ENCODE results near the gene ACOX3.

The ACOX3 gene

DNA sequence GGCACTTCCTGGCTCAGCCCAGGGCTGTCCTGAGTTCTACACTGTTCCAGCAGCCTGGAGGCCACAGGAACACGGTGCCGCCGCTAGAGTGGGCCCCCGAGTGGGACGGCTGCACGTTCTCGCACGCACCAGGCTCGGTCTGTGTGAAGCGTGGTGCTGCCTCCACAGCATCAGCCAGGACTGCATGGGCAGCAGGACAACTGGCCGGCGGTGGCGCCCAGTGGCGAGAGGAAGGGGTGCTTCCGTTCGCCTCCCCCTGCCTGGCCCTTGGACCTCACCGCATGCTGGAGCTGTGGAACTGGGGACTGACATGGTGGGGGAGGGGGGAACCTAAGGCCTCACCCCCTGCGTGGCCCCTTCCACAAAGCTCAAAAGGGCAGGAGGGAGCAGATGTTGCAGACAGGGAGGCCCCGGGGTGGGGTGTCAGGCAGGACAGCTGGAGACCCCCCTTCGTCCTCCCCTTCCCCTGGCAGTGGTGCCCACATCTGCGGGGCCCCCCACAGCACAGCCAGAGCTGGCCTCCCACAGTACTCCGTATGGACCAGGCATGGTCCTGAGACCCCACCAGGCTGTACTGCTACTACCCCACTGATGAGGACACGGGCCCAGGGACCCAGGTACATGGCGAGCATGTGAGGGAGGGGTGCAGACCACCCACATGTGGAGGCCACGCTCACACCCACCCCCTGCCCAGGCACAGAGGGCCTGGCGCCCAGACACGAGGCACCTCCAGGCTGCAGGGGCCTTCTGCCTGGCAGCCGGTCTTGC, 58.5 kb downstream of the ACOX3 start:
- Histone ChIP-seq H3K36me3 (ENCODE audit: insufficient read depth, low read length) (peaks cover 49% of the 10 kb centered on the region), H3K4me3 (ENCODE audit: low read depth in 1 of 2, low read length in 2 of 2) (no peak overlapping the region), H3K9me3 (ENCODE audit: low read length) (no peaks in the 10 kb centered on the region), H3K4me1 (ENCODE audit: insufficient read depth, low read length) (no peaks in the 10 kb centered on the region), H3K9ac (ENCODE audit: low read length) (no peak overlapping the region), H3K27me3 (ENCODE audit: control insufficient read depth in 1 of 2, insufficient read depth in 2 of 2, low read length in 2 of 2) (no peaks in the 10 kb centered on the region), H3K27ac (ENCODE audit: low read depth, low read length) (no peak overlapping the region)

DNA sequence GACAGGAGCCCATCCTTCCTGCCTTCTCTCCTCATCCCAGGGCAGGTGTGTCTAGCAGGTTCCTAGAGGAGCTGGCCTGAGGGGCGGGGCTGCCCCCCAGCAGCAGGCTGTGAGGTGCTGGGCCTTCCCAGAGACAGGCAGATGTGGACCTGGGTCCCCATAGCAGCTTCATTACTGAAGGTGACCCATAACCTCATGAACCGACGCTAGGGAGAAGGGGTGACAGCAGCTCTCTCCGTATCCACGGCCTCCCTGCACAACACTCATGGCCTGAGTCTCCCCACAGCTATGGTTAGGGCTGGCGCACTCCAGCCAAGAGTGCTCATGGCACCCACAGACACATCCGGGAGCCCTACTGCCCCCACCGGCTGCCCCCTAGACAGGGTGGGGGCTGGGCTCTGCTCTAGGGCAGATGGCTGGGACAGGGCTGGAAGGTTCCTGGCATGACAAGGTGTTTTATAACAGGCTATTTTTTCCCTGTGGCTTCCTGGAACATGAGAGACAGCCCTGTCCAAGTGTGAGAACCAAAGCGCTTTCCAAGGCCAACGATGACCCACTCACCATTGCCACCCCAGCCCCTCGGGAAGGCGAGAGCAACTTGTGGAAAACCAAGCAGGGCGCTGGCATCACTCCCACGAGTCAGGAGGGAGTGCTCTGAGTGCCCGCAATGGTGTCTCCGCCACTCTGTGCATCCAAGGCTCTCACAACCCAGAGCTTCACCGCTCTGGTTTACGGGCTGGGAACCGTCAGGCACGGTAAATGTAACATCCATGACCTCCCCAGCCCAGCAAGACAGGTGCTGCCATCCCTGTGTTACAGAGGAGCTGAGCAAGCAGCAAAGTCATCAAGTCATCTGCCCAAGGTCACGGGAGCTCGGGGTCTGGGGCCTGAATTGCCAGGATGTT, 59.8 kb downstream of the ACOX3 start:
- Histone ChIP-seq H3K4me3 (ENCODE audit: low read depth in 1 of 2, low read length in 2 of 2) (no peak overlapping the region), H3K9ac (ENCODE audit: low read length) (no peak overlapping the region), H3K4me1 (ENCODE audit: insufficient read depth, low read length) (no peaks in the 10 kb centered on the region), H3K9me3 (ENCODE audit: low read length) (no peaks in the 10 kb centered on the region), H3K27ac (ENCODE audit: low read depth, low read length) (no peak overlapping the region), H3K27me3 (ENCODE audit: control insufficient read depth in 1 of 2, insufficient read depth in 2 of 2, low read length in 2 of 2) (no peaks in the 10 kb centered on the region), H3K36me3 (ENCODE audit: insufficient read depth, low read length) (peaks cover 37% of the 10 kb centered on the region)

DNA sequence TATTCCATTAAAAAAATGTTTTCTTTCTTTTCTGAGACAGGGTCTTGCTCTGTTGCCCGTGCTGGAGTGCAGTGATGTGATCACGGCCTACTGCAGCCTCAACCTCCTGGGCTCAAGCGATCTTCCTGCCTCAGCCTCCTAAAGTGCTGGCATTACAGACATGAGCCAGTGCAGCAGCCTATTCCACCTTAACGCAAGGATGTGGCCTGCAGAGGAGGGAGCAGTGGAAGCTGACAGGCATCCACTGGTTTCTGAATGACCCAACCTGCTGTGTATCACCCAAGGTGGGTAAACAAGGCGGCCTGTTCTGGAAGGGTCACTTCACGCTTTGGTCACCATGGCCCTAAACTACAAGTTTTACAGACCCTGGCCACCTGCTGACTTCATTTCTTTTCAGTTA, 60.8 kb downstream of the ACOX3 start:
- H3K9me3 ChIP-seq (ENCODE audit: low read length) = no peaks in the 10 kb centered on the region
- H3K27me3 ChIP-seq (ENCODE audit: control insufficient read depth in 1 of 2, insufficient read depth in 2 of 2, low read length in 2 of 2) = no peaks in the 10 kb centered on the region
- no peaks in the 10 kb centered on the region for H3K4me1 ChIP-seq (ENCODE audit: insufficient read depth, low read length)
- H3K4me3 ChIP-seq (ENCODE audit: low read depth in 1 of 2, low read length in 2 of 2) = no peak overlapping the region
- no peak overlapping the region for H3K27ac ChIP-seq (ENCODE audit: low read depth, low read length)
- H3K9ac ChIP-seq (ENCODE audit: low read length) = no peak overlapping the region
- peaks cover 32% of the 10 kb centered on the region for H3K36me3 ChIP-seq (ENCODE audit: insufficient read depth, low read length)

DNA sequence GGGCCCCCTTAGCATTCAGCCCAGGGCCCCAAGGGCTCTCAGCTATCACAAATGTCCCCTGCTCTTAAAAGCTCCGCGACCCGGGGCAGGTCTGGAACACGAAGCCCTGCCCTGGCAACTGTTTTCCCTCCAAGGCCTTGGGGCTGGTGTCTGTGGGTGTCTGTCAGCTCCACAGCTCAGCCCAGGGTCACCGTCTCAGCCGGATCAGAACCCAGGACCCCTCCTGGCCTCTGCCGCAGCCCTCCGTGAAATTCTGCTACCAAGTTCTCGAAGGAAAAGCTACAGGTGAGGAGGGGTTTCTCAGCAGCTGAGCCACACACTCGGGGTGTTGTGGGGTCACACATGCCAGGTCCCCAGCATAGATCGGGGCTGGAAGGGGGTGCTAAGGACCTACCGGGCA, 61.2 kb downstream of the ACOX3 start:
- no peaks in the 10 kb centered on the region for H3K27me3 ChIP-seq (ENCODE audit: control insufficient read depth in 1 of 2, insufficient read depth in 2 of 2, low read length in 2 of 2)
- no peaks in the 10 kb centered on the region for H3K9me3 ChIP-seq (ENCODE audit: low read length)

DNA sequence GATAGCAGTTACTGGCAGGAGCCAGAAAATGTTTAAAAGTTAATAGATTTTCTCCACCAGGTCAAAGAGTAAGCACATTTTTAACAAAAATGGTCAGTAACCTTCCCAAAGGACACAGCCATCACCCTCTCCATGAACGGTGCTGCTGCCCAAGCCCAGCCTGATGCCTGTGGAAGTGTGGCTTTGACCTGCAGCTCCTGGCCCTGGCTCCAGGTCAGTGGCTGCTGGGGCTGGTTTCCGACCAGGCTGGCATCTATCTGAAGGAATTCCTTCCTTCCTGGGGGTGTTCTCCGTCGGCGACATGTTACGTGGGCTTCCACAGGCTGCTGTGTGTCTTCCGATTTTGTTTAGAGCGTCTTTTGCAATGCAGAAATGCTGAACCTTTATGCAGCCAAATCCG, 61.7 kb downstream of the ACOX3 start:
- no peaks in the 10 kb centered on the region for H3K4me1 ChIP-seq (ENCODE audit: insufficient read depth, low read length)
- peaks cover 30% of the 10 kb centered on the region for H3K36me3 ChIP-seq (ENCODE audit: insufficient read depth, low read length)
- H3K27ac ChIP-seq (ENCODE audit: low read depth, low read length) = no peak overlapping the region
- H3K9ac ChIP-seq (ENCODE audit: low read length) = no peak overlapping the region
- H3K9me3 ChIP-seq (ENCODE audit: low read length) = no peaks in the 10 kb centered on the region
- H3K27me3 ChIP-seq (ENCODE audit: control insufficient read depth in 1 of 2, insufficient read depth in 2 of 2, low read length in 2 of 2) = no peaks in the 10 kb centered on the region
- no peak overlapping the region for H3K4me3 ChIP-seq (ENCODE audit: low read depth in 1 of 2, low read length in 2 of 2)

More for the DNA sequence above, 61.2 kb downstream of the ACOX3 start:
- H3K4me3 ChIP-seq (ENCODE audit: low read depth in 1 of 2, low read length in 2 of 2) = no peak overlapping the region
- no peaks in the 10 kb centered on the region for H3K4me1 ChIP-seq (ENCODE audit: insufficient read depth, low read length)
- H3K36me3 ChIP-seq (ENCODE audit: insufficient read depth, low read length) = peaks cover 28% of the 10 kb centered on the region
- H3K27ac ChIP-seq (ENCODE audit: low read depth, low read length) = no peak overlapping the region
- no peak overlapping the region for H3K9ac ChIP-seq (ENCODE audit: low read length)

DNA sequence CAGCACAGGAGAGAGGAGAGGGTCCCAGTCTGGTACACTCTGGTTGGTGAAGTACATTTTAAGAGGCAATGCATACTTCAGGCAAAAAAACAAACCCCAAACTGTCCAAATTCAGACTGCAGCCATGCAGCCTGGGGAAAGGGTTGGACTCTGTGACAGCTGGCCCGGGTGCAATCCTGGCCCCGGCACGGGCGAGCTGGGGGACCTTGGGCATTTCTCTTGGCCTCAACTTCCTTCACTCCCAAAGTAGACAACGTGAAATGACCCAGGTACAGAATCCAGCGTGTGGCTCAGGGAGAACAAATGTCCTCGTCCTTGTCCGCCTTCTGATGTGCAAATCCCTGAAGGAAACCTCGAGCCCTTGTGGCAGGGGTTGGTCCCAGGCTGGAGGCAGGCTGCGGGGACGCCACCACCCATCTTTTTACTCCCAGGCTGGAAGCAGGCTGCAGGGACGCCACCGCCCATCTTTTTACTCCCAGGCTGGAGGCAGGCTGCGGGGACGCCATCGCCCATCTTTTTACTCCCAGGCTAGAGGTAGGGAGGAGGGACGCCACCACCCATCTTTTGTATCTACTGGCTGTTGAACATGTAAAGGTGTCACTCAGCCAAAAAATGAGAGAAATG, 62.3 kb downstream of the ACOX3 start:
- Histone ChIP-seq H3K27me3 (ENCODE audit: control insufficient read depth in 1 of 2, insufficient read depth in 2 of 2, low read length in 2 of 2) (no peaks in the 10 kb centered on the region), H3K27ac (ENCODE audit: low read depth, low read length) (no peak overlapping the region), H3K9ac (ENCODE audit: low read length) (no peak overlapping the region), H3K36me3 (ENCODE audit: insufficient read depth, low read length) (peaks cover 29% of the 10 kb centered on the region), H3K4me3 (ENCODE audit: low read depth in 1 of 2, low read length in 2 of 2) (no peak overlapping the region), H3K4me1 (ENCODE audit: insufficient read depth, low read length) (no peaks in the 10 kb centered on the region), H3K9me3 (ENCODE audit: low read length) (no peaks in the 10 kb centered on the region)

DNA sequence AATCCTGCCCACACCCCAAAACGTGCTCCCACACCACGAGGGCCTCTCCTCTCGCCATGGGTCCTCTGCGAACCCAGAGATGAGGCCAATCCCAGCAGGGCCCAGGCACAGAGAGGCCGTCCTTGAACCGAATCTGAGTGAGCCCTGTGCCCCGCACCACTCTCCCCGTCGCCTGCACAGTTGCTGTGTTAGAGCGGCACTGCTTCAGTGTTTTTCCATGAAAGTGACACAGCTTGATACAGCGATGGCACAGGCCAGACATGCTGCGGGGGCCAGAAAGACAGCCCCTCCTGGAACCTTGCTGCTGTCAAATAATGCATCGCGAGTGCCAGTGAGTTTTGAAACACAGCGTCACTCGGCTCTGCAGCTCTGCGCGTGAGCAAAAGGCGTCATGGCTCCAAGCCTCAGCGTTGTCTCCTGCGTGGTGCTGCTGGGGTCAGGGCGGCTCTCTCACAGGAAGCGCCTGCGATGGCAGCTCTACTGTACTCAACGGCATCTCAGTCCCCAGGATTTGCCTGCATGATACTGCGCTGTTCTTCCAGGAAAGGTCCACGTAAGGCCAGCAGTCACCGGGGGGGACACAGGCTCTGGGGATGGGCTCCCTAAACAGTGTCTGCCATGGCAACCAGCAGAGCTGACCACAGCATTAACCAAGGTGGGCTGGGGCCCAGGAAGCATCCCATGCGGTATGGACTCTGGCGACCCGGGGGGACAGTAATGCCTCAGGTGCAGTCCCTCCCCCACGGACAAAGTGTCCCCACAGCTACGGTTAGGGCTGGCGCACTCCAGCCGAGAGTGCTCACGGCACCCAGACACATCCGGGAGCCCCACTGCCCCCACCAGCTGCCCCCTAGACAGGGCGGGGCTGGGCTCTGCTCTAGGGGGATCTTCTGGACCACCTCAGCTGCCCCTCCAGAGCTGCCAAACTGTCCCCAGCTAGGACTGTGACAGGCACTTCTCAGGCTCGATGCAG, 63.1 kb downstream of the ACOX3 start:
- peaks cover 26% of the 10 kb centered on the region for H3K36me3 ChIP-seq (ENCODE audit: insufficient read depth, low read length)
- H3K9me3 ChIP-seq (ENCODE audit: low read length) = no peaks in the 10 kb centered on the region
- H3K27me3 ChIP-seq (ENCODE audit: control insufficient read depth in 1 of 2, insufficient read depth in 2 of 2, low read length in 2 of 2) = no peaks in the 10 kb centered on the region
- no peak overlapping the region for H3K27ac ChIP-seq (ENCODE audit: low read depth, low read length)
- H3K4me3 ChIP-seq (ENCODE audit: low read depth in 1 of 2, low read length in 2 of 2) = no peak overlapping the region
- no peak overlapping the region for H3K9ac ChIP-seq (ENCODE audit: low read length)
- H3K4me1 ChIP-seq (ENCODE audit: insufficient read depth, low read length) = no peaks in the 10 kb centered on the region

DNA sequence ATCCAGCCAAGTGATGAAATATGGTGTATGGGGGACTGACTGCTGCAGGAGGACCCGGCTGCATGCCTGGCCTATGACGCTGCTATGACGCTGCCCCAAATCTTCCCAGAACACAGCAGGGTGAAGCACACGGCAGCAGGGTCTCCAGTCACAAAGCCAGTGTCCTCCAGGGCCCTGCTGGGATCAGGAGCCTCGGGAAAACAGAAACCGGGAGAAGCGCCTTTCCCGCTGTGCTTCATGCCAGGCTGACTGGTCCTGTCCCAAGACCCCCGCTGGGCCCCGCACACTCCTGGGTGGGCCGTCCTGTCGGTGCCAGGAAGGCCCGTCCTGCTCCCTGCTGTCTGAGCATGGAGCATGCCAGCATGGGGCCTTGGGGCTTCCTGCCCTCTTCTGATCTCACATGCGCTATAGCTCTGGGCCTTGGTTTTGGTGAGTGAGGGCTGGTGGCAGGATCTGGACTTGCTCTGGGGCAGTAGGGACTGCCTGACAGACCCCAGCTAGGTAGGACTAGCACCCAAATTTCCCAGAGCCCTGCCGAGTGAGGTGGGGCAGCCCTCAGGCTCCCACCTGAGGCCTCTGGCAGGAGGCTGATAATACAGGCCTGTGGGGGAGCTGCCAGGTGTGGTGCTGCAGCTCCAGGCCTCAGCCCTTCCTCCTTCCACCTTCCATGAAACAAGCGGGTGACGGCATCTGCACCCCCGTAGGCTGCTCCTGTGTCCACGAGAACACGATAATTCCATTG, 64.0 kb downstream of the ACOX3 start:
- Histone ChIP-seq H3K36me3 (ENCODE audit: insufficient read depth, low read length) (peaks cover 25% of the 10 kb centered on the region), H3K27me3 (ENCODE audit: control insufficient read depth in 1 of 2, insufficient read depth in 2 of 2, low read length in 2 of 2) (no peaks in the 10 kb centered on the region), H3K27ac (ENCODE audit: low read depth, low read length) (no peak overlapping the region), H3K4me1 (ENCODE audit: insufficient read depth, low read length) (no peaks in the 10 kb centered on the region), H3K9me3 (ENCODE audit: low read length) (no peaks in the 10 kb centered on the region), H3K4me3 (ENCODE audit: low read depth in 1 of 2, low read length in 2 of 2) (no peak overlapping the region), H3K9ac (ENCODE audit: low read length) (no peak overlapping the region)

DNA sequence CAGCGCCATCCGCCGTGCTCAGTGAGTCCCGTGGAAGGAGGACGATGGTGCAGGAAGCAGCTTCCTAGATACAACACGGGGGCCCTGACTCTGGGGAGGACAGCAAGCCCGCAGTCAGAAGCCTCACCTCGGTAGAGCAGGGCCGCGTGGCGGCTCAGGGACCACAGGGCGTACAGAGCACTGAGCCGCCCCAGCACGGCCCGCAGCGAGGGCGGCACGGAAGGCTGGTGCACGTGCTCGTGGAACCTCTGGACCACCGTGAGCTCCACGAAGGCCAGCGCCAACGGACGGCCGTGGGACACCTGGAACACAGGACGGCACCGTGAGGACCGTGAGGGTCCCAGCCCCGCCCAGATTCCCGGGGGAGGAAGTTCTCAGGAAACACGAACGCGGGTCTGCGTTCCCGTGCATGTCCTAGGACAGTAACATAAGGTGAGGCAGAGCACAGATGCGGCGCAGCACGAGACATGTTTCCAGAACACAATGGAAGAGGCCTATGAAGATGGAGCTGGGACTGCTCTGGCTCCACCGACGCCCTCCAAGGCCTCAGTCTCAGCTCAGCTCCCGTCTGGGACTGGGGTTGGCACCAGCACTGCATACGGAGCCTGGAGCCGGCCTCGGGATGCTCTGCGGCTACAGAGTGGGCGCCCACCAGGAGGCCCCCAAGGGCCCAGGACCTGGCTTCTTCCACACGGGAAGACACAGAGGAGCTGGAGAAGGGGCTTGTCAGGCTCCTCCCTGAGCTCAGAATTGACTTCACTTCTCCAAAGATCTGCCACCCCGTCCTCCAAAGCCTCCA, 65.5 kb downstream of the ACOX3 start:
- Histone ChIP-seq H3K4me1 (ENCODE audit: insufficient read depth, low read length) (peaks cover 4% of the 10 kb centered on the region), H3K27me3 (ENCODE audit: control insufficient read depth in 1 of 2, insufficient read depth in 2 of 2, low read length in 2 of 2) (no peaks in the 10 kb centered on the region), H3K9ac (ENCODE audit: low read length) (no peak overlapping the region), H3K4me3 (ENCODE audit: low read depth in 1 of 2, low read length in 2 of 2) (no peak overlapping the region), H3K27ac (ENCODE audit: low read depth, low read length) (no peak overlapping the region), H3K9me3 (ENCODE audit: low read length) (no peaks in the 10 kb centered on the region), H3K36me3 (ENCODE audit: insufficient read depth, low read length) (peaks cover 11% of the 10 kb centered on the region)
